GM10248 (cell line): Measurements from ENCODE around the gene ASB10.

Experiments
- CTCF ChIA-PET: fragments of 300-600 bp; sonication (Branson Sonifier 250); formaldehyde crosslinking; extraction: SDS; loops from one replicate; lab custom pipeline; 2021; ENCODE audit warnings: antibody characterized with exemption; lab: Yijun Ruan, JAX
- POLR2A ChIA-PET: fragments of 350-650 bp; sonication (Branson Sonifier 250); formaldehyde crosslinking; extraction: SDS; loops from one replicate; lab custom pipeline; 2020; ENCODE audit warnings: antibody characterized with exemption; lab: Yijun Ruan, JAX
- DNase-seq: peaks from one replicate; pipeline ENCODE4 v3.0.0; 2012; ENCODE audit errors: extremely low spot score
- TF ChIP-seq, protein P1 (sequence below): IDR thresholded peaks from 2 replicates; pipeline ENCODE4 v1.5.1; 2012; ENCODE audit warnings: mild to moderate bottlenecking, low read depth; ENCODE audit errors: extremely low read depth, missing control alignments, control extremely low read depth

The ASB10 gene

DNA sequence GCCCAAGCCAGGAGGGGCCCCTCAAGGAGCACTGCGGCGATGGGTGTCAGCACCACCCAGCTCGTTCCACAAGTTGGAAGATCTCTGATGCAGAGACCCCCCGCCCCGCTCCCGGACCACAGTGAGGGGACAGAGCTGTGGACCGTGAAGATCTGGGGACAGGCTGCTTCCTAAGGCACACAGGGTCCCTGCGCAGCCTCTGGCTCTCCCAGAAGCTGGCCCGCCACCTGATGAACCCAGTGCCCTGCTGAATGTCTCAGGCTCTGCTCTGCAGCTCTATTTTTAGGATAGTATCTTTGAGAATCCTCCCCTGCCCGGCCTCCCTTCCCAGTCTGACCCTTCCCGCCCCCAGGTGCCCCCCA is 49.3 kb downstream of the ASB10 start:
- CTCF ChIA-PET, result interaction anchor here (1.0 to 3.9 kb wide), 2 partner anchors 14 to 30 kb away, joined by 3 to 19 read pairs; no protein-coding TSS in a partner anchor
- TF ChIP-seq, protein P1, sequence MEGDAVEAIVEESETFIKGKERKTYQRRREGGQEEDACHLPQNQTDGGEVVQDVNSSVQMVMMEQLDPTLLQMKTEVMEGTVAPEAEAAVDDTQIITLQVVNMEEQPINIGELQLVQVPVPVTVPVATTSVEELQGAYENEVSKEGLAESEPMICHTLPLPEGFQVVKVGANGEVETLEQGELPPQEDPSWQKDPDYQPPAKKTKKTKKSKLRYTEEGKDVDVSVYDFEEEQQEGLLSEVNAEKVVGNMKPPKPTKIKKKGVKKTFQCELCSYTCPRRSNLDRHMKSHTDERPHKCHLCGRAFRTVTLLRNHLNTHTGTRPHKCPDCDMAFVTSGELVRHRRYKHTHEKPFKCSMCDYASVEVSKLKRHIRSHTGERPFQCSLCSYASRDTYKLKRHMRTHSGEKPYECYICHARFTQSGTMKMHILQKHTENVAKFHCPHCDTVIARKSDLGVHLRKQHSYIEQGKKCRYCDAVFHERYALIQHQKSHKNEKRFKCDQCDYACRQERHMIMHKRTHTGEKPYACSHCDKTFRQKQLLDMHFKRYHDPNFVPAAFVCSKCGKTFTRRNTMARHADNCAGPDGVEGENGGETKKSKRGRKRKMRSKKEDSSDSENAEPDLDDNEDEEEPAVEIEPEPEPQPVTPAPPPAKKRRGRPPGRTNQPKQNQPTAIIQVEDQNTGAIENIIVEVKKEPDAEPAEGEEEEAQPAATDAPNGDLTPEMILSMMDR, result no peak
- no peak for DNase-seq
- POLR2A ChIA-PET, result no interaction called here

DNA sequence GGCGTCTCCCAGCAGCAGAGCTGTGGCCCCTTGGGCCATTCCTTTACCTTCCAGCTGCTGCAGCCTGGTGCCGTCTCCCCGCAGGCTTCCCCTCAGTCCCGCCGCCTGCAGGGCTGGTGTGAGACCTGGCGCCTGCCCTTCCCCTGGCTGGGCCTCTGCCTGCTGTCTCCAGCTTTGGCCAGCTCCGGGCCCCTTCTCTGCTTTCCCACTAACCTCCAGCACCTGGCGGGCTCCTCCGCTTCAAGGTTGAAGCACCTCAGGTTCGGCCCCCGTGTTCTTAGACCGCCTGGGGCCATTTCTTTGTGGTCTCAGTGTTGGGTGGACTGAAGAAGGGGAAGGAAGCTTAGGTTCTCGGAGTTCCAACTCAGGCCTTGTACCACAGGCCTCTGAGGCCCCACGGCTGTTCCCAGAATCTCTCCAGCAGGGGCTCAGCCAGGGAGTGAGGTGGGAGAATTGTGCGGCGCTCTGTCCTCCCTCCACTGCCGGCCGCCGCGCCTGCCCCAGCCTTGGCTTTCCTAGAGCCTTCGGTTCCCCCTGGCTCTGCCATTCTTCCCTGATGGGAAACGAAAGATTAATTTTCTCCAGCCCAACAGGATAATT is 49.9 kb downstream of the ASB10 start:
- TF ChIP-seq, protein P1, result no peak
- CTCF ChIA-PET, result interaction anchor here (1.0 to 3.9 kb wide), 2 partner anchors 13 to 31 kb away, joined by 3 to 19 read pairs; no protein-coding TSS in a partner anchor
- DNase-seq, result no peak
- POLR2A ChIA-PET, result no interaction called here

DNA sequence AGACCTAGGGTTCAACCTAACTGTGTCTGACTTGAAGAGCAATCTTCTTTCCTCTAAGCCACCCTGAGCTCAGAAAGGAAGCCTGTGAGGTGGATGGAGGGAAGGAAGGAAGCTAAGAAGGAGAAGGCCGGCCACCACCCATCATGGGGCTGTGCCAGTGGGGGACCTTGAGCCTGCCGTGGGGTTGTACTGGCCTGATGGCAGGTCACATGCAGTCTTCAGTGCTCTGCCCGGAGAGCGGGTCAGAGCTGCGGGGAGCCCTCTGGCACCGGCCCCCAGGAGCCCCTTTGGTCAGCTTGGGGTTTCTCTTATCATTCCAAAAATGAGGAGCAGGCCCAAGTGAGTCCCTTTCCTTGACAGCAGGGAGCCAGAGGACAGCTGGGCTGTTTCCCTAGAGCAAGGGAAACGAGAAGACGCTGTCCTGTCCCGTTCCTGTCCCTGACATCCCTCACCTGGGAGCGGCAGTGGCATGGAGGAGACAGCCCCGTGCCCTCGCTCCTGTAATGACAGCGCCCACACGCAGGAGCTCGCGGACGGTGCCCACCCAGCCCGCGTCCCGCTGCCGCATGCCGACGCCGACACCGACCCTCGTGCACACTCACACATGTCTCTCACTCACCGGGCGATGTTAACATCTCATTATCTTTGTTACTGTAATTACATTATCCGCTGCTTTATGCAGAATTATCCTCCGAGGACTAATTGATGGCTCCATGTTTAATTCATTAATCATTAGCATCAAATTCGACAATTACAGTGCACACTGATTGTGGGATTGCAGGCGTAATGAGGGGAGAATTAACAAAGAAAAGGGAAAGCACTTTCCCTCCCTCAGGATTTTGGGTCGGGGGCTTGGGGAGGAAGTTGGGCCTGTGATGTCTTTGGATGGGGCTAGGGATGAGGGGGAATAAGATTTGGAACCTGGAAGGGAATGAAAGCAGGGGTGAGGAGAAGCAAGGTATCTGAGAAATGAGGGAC is 50.9 kb downstream of the ASB10 start:
- ChIA-PET POLR2A (no interaction called here), CTCF (interaction anchor here (0.7 to 1.6 kb wide), 3 partner anchors 12 to 24 kb away, joined by 3 to 5 read pairs (median 4); no protein-coding TSS in a partner anchor)
- DNase-seq, result no peak
- TF ChIP-seq, protein P1, result no peak

DNA sequence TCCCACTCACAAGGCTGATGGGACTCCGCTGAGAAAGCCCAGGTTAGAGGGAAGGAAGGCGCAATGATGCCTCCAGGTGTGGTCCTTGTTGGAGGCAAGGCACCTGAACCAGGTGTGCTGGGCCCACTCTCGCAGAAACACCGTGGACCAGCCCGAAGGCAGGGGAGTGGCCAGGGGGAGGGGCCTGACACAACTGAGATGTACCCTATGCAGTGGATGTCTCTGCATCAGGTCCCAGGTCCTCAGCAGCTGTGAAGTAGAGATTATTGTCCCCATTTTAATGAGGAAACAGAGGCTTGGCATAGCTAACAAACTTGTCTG is 51.6 kb downstream of the ASB10 start:
- CTCF ChIA-PET, result interaction anchor here (0.7 to 1.6 kb wide), 3 partner anchors 12 to 24 kb away, joined by 3 to 5 read pairs (median 4); no protein-coding TSS in a partner anchor
- DNase-seq, result no peak
- TF ChIP-seq, protein P1, result no peak

DNA sequence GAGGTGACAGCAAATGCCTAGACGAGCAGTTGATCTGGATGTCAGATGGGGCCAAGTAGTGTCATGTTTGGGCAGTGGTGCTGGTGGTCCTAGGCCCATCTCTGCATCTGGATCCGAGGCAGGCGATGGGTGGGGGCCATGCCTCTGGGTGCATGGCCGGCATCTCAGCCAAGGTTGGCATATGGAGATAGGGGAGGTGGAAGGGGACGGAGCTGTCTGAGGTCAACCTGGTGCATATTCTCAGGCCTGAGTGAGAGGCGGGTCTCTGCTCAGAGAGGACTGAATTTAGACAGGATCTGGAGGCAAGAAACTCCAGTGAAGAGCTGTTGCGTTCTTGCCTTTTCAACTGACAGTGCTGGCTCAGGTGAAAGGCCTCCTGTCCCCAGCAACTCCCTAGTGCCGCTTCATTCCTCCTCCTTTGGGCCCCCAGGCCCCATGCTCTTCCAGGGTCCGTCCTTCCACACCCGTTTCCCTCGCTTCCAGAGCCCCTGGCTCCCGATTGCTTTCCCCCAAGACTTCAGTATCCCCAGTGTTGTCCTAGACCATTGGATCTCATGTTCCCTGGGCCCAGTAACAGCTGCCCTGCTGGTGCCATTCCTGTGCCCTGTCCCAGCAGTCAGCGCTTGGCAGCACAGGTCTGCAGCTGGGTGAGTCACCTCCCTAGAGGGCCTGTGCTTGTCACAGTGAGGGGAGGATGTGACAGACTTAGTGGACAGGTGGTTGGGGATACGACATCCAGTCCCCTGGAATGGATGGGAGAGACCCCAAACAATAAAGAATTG is 52.1 kb downstream of the ASB10 start:
- ChIA-PET POLR2A (no interaction called here), CTCF (interaction anchor here (0.7 to 1.6 kb wide), 3 partner anchors 11 to 23 kb away, joined by 3 to 5 read pairs (median 4); no protein-coding TSS in a partner anchor)
- no peak for DNase-seq
- TF ChIP-seq, protein P1, result no peak

More for the DNA sequence above, 51.6 kb downstream of the ASB10 start:
- POLR2A ChIA-PET, result no interaction called here
